GM12873 (cell line): ENCODE data around the gene NEK7.

Experiments
- CTCF ChIP-seq: IDR thresholded peaks from 2 replicates; pipeline ENCODE4 v1.5.1; 2012; ENCODE audit warnings: low read depth, mild to moderate bottlenecking, moderate library complexity, low read length, control low read depth; ENCODE audit not compliant: insufficient read depth; ENCODE audit errors: missing control alignments

NEK7 gene

GRCh38 chr1:198212126-198212525, 55.3 kb downstream of the NEK7 start:
- TF ChIP-seq CTCF: no peak

- no peak for TF ChIP-seq CTCF
Observed at GRCh38 chr1:198212675-198213074, 55.9 kb downstream of the NEK7 start.

- TF ChIP-seq CTCF: no peak
Observed at GRCh38 chr1:198214924-198215323, 58.1 kb downstream of the NEK7 start.

GRCh38 chr1:198220428-198220827, 63.6 kb downstream of the NEK7 start:
- TF ChIP-seq CTCF: no peak

GRCh38 chr1:198228925-198229324, 72.1 kb downstream of the NEK7 start:
- no peak for TF ChIP-seq CTCF

GRCh38 chr1:198231779-198232178, 75.0 kb downstream of the NEK7 start:
- no peak for TF ChIP-seq CTCF

GRCh38 chr1:198232378-198232777, 75.6 kb downstream of the NEK7 start:
- TF ChIP-seq CTCF: no peak

GRCh38 chr1:198232940-198233675, 76.3 kb downstream of the NEK7 start:
- no peak for TF ChIP-seq CTCF
